ENCODE measurements around the gene CAPN7.
A peak's percentile ranks its signal among the peaks of the same experiment; 100 is the strongest.

The CAPN7 gene

DNA sequence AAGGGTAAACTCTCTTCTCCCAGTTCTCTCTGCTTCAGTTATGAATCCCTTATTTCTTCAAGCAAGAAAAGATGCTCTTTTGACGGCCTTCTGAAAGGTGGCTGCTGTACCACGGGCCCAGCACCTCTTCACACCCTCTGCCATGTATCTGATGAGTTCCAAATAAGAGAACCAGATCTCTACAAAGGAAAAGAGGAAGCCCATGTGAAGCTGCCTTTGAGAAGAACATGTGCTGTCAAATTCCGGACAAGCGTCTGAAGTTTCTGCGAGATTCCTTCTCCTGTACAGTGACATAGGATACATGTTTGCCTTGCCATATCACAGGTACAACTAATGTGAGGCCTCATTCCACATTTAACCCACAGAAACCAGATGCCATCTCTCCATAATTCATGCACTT is 67.2 kb downstream of the CAPN7 start:
- no peak for DNase-seq

DNA sequence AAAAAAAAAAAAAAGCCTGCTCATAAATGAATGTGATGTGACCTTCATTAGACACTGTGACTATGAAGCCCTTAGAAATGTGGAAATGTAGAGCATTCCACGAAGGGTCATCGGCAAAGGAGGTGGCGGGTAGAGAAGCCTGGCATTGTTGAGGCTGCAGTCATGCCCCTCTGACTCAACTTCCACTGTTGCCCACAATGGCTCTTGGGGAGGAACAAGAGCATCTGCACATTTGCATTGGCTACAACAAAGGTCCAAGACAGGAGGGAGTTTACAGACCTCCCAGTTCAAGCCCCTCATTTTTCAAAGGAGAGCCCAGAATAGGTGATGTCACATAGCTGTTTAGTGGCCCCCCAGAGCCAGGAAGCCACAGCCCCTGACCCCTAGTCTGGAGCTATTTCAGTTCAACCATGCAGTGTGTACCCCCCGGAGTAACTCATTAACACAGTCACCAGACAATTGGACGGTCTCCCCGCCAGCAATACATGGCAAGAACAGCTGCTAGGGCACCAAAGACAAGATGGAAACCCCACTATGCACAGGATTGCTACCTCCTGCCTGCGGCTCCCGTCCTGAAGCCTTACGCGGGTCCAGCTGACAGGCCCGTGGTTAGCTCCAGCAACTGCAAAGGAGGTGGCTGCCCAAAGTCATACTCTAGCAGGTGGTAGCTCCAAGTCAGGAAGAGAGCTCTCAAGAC is 70.1 kb downstream of the CAPN7 start:
- peak in 4 of 51 donors; percentile 21 to 47 (median 32) for DNase-seq

DNA sequence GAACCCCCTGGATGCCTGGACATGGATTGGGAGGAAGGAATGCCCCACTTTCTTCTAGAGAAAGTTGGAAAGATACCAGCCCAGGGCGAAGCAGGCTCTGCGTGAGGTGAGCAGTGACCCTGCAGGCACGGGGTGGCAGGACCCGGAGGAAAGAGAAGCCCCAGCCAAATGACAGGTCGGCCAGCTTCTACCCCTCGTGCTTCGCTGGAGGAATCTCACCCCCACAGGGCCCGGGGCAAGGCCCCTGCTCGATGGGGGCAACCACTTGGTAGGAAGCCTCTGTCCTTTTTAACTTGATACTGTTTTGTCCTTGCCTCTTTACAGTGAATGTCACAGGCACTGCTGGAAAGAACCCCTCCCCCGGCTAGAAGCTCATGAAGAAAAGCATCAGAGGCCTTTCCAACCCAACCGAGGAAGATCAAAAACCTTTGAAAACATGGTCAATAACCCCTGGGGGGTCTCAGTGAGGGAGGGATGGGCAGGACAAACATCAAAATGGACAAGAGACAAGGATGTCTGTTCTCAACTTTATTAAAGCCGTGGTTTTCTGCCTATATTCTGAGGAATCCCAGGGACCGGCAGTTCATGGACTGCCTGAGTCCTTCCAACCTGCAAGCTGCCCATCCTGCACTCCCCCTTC is 71.9 kb downstream of the CAPN7 start:
- no peak for DNase-seq

DNA sequence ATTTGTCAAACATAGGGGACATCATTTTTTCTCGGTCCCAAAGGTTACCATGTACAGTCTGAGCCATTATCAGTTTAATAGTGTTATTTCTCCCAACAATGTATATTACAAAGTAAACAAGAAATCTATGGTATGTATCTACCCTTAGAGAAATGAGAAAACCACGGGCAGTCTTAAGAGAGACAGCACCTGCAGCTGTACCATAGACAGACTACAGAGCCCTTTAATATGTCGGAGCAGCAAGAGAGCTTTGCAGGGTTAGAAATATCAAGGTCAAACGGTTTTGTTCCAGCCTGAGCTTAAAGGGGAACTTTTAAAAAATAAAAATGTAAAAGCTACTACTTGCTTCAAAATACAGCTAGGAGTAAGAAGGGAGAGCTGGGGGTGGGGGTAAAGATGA is 73.2 kb downstream of the CAPN7 start:
- no peak for DNase-seq

DNA sequence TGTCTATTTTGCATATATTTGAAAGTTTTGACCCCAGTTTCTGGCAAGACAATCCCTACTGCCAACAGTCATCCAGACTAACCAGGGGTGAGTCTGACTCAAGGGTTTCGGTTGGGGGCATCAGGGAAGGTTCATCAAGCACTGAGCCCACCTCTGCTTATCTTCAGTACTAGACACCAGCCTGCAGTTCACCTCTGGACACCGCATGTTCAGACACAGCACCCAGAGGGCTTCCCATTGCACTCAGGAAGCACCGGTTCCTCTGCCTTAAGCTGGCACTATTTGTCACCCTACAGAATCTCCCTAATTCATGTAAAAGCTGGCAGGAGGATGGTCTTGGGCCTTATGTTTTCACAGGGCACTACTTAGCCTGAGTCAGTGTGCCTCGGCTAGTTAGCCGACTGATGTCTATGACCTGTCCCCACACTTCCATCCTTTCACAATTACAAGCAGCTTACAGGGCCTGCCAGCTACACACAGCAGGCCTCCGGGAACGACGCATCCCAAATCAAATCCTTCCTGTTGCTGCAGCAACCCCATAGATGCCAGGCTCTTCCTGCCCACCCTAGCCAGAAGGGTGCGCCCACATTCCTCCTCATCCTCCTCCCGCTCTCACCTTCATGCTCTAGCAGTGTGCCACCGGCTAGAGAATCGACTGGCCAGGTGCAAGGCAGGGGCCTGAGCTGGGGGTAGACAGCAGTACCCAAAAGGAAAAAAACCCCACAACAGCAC is 73.8 kb downstream of the CAPN7 start:
- DNase-seq = peak in 2 of 51 donors; percentile 18 to 40

DNA sequence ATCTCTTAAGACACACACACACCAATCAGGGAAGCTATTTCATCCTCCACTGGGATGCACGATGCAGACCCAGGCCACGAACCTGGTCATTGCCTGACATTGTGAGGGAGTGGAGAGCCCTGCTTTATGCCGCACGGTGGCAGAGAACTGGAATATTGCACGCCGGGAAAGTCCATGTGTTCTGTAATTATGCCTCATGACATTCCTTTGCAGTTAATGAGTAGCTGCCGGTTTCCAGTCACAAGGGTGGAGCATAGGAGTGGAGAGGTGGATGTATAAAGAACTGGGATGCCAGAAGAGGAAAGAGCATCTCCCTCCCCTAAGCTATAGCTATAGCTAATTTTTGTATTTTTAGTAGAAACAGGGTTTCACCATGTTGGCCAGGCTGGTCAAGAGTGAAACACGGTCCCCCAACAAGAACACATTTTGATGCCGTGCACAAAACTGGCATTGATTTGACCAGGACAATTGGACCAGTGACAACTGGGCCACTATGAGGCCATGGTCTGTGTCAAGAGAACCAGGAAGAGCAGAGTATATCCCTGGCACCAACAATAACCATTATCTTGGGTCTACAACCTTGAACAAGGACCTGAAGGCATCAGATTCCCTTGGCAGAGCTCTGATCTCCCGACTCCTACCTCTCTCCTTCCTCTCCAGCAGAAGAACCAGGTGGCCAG is 74.9 kb downstream of the CAPN7 start:
- DNase-seq = peak in 1 of 51 donors; percentile 18

DNA sequence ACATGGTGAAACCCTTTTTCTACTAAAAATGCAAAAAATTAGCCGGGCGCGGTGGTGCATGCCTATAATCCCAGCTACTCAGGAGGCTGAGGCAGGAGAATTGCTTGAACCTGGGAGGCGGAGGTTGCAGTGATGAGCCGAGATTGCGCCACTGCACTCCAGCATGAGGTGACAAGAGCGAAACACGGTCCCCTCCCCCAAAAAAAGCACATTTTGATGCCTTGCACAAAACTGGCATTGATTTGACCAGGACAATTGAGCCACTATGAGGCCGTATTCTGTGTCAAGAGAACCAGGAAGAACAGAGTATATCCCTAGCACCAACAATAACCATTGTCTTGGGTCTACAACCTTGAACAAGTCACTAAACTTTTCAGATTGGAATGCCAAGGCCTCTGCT is 75.8 kb downstream of the CAPN7 start:
- peak in 13 of 51 donors; percentile 14 to 59 (median 35) for DNase-seq

DNA sequence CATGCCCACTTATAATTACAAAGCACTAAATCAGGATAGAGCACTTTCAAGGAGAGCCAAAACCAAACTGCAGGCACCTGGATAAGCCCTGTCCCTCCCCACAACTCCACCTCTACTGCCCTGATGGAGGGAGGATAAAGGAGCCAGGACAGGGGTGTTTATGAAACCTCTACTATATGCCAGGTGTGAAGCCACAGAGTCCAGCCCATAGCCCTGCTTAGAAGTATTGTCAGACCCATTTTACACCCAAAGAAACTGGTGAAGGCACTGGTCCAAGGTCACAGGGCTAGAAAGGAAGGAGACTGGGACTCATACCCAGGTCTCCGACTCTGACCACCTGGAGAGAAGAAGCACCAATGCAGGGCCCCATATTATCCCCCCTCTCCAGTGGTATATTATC is 77.7 kb downstream of the CAPN7 start:
- DNase-seq = no peak

DNA sequence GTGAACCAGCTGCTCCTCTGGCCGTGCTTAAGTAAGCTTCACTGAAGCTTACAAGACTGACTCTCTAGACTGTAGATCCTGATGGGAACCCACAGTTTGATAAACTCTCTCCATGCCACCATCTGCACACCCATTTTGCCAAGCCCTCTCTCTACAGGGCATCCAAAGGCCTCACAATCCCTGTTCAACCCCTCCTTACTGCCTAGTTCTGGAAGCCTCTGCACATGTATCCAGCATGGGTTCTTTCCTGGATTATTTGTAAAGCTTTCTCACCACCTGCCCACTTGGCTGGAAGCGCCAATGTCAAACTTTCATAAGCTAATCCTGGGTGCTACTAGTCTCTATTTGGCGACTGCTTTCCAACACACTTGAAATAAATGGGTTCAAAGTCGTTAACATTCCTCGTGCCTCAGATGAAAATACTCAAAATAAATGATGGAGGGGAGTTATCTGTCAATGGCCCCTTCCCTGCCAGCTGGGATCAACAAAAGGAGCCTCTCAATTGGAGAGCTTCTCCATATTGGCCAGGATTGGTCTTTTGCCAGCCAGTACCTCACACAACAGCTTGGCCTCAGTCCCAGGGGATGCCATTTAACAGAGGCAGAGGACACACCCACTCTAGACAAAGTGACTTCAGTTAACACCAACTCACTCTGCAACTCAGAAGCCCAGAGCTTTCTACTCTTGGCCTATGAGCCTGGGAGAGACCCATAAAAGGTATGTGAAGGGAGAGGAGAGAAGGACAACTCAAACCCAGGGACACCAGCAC is 78.3 kb downstream of the CAPN7 start:
- peak in 4 of 51 donors; percentile 15 to 44 (median 18) for DNase-seq

DNA sequence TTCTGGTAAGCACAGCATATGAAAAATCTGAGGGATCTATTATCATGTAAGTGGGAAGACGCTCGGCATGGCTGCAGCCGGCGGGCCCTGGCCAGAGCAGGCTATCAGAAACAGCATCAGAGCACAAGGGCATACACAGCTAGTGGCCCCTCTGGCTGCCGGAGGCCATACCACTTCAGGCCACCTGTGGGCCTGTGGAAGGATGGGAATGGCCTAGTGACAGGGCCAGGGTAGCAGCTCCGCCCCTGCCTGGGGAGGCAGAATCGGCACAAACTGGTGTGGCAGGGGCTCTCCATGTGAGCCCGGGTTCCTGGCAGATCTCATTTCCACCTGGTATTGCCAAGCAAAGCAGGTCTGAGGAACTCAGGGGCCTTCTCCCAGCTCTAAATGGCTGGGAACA is 80.0 kb downstream of the CAPN7 start:
- DNase-seq = no peak

DNA sequence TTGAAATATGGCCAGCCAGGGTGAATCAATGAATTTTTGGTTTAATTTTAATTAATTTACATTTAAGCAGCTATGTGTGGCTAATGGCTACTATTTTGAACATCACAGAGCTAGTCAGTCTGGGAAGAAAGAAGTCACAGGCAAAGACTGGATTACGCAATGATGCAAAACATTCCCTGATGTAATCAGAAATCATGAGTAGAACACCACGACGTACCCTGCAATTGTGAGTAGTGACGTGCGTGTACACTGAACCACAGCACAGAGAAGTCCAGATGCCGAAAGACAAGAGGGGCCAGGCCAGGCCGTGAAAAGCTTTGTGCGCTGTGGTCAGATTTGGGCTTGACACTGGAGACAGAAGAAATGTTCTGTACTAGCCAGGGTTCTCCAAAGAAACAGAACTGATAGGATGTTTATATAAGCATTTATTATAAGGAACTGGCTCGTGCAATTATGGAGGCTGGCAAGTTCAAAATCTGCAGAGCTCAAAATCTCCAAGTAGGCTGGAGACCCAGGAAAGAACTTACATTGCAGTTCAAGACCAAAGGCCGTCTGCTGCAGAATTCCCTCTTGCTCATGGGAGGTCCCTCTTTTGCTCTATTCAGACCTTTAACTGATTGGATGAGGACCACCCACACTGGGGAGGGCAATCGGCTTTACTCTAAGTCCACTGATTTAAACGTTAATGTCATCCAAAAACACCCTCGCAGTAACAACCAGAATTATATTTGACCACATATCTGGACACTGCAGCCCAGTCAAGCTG is 81.7 kb downstream of the CAPN7 start:
- DNase-seq = peak in 3 of 51 donors; percentile 14 to 54 (median 22)

DNA sequence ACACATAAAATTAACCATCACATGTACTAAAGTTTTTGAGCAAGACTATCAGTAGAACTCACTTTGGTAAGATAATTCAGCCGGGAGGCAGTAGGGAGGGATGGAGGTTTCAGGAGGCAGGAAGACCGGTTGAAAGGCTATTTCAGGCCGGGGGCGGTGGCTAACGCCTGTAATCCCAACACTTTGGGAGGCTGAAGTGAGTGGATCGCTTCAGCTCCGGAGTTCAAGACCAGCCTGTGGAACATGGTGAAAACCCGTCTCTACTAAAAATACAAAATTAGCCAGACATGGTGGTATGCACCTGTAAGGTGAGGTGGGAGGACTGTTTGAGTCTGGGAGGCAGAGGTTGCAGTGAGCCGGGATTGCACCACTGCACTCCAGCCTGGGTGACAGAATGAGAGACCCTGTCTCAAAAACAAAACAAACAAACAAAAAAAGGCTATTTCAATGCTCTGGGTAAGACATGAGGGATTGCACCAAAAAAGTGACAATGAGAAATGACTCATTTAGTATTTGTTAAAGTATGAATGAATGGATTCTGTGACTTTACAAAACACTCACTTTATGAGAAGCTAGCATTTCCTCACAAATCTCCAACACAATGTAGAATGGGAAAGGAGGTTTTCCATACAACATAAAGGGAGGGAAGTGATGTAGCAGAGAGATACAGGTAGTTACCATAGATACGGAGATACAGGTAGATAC is 82.4 kb downstream of the CAPN7 start:
- no peak for DNase-seq

DNA sequence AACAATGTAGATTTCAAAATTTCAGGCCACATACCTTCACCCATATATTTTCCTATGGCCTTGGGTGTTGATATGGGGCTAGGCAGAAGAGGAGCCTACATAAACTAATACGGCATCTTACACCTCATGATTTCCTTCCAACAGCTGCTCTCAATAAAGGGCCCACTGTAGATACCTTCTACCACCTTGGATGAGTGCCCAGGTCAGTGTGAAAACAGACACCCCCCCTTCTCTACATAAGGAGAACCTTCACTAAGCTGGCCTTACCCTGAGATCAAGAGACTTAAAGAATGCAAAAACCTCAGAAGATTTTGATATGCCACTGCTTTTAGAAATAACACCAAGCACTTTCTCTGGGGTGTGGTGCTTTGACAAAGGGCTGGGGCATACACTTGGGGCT is 83.6 kb downstream of the CAPN7 start:
- DNase-seq = no peak

DNA sequence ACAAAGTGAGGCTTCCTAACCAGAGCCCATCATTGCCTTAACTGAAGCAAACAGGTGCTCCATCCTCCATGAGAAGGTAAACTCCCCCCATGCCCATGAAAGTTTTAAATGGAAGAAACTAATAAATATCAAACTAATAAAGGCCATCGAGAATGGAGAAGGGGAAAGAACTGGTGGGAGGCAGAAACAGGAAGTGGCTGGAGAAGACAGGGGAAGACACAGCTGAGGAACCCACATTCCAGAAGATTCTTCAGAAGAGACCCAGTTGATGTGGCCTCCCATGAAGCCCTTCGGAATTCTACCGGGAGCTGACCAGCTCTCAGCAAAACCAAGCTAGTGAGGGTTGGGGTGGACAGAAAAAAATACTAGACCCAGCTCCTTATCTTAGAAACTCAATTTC is 84.7 kb downstream of the CAPN7 start:
- DNase-seq = no peak

DNA sequence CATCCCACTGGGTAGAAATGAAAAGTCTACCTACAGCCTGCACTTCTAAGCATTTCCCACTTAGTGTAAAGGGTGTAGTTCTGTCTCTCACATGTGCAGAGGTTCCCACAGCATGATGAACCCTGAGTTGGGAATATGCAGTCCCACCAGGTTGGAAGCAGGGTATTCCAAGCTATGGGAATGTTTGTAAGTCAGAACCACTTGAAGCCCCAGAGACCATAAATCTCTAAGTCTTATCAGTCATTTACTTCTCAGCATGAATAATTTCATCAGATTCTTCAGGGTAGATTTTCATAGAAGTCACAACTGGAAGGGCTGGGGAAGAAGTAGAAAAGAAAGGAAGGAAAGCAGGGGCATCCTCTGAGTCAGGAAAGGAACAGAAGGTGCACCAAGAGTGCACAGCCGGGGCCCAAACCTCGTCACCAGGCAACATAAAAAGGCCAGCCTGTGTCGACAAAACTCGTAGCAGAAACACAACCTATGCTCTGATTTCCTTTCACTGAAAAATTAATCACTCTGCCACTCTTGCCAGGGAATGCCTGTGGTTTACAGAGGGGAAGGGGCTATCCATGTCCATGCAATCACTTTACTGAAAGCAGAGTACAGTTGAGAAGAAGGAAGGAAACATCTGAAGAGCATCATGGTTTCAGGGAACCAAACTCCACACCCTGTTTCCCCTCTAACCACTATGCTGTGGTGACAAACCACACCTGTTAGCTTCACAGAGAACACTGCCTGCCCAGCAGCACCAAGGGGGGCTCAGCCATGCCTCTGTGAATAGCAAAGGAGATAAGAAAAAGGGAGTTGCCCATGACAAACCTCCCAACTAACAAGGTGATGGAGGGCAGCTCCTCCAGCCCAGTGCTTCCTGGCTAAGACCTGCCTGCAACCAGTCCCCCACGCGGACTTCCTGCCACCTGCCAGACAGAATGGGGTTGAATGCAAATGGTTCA is 85.8 kb downstream of the CAPN7 start:
- no peak for DNase-seq

DNA sequence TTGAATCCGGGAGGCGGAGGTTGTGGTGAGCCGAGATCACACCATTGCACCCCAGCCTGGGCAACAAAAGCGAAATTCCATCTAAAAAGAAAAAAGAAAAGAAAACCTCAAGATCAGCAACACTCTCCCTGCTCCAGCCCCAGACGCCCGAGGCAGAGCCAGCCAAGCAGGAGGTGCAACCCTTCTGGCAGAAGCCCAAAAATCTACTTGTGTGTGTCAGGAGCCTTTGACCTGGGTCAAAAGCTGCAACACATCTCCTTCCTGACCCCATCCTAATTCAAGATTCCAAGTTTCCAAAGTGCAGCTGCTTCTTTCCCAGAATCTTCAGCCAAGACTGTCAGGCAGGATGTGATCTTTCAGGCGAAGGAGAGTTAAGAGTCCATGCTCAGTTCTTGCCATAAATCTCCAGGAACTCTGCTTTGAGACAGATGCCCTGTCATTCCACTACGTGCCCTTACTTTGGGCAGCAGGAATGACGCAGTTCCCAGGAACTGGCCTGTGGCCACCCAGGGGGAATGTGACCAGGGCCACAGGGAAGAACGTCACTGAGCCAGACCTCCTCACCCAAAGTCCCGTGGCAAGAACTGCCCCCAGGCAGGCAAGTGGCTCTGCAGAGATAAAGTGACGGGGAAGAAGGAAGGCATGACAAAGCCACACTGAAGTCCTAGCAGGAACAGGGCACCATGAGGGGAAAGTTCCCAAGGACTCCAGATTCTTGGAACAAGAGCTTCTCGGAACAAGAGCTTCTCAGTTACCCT is 86.9 kb downstream of the CAPN7 start:
- DNase-seq = peak in 2 of 51 donors; percentile 18 to 48

DNA sequence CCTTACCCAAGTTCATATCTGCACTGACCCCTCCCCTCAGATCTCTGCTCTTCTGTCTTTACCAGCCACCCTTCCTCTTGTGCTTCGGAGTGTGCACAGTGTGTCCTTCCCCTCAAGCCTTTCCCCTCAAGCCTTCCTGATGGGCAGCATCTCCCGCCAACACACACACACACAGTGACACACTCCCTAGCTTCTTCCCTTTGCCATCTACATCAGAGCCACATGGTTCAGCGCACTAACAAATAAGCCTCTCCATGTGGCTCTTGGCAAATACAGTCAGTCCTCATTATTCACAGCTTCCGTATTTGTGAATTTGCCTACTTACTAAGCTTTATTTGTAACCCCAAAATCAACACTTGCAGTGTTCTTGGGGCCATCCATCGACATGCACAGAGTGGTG is 88.9 kb downstream of the CAPN7 start:
- no peak for DNase-seq

DNA sequence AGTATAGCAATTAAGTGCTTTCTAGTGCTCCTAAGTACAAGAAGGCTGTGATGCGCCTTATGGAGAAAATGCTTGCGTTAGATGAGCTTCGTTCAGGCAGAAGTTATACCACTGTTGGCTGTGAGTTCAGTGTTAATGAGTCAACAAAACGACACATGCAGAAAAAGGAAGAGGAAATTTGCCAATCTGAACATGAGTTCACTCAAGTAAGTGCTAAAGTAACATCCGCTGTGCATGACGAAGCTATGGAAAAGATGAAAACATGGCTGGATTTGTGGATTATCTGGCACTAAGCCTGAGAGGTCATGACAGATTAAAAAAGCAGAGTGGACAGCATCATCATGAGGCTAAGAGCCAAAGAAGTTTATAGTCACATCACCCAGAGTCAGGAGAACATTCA is 89.5 kb downstream of the CAPN7 start:
- no peak for DNase-seq
